ENCODE measurements around the gene UBA52.

- TF ChIP-seq, protein P1, sequence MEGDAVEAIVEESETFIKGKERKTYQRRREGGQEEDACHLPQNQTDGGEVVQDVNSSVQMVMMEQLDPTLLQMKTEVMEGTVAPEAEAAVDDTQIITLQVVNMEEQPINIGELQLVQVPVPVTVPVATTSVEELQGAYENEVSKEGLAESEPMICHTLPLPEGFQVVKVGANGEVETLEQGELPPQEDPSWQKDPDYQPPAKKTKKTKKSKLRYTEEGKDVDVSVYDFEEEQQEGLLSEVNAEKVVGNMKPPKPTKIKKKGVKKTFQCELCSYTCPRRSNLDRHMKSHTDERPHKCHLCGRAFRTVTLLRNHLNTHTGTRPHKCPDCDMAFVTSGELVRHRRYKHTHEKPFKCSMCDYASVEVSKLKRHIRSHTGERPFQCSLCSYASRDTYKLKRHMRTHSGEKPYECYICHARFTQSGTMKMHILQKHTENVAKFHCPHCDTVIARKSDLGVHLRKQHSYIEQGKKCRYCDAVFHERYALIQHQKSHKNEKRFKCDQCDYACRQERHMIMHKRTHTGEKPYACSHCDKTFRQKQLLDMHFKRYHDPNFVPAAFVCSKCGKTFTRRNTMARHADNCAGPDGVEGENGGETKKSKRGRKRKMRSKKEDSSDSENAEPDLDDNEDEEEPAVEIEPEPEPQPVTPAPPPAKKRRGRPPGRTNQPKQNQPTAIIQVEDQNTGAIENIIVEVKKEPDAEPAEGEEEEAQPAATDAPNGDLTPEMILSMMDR (IDR thresholded peaks at IDR 0.05), result no peak
- no peak for TF ChIP-seq EZH2 (IDR thresholded peaks at IDR 0.05; ENCODE audit: borderline replicate concordance, insufficient read depth, low read depth, low read length, poor library complexity, severe bottlenecking)
These were observed 18.0 kb downstream of the UBA52 start for GRCh38 chr19:18589380-18590272.

Measured in B cell (primary cell).